IPS-NIHi7 (cell line): ENCODE results near the gene NLE1.
"Not testable (repeated sequence)": the region's sequence is repeated elsewhere in the genome, so short reads cannot be mapped to it uniquely, and the experiment has no call there.

Experiments used
- DNase-seq: peaks from one replicate; pipeline ENCODE4 v3.0.0; 2012; ENCODE audit warnings: mixed read lengths; ENCODE audit errors: extremely low spot score

Gene NLE1

DNA sequence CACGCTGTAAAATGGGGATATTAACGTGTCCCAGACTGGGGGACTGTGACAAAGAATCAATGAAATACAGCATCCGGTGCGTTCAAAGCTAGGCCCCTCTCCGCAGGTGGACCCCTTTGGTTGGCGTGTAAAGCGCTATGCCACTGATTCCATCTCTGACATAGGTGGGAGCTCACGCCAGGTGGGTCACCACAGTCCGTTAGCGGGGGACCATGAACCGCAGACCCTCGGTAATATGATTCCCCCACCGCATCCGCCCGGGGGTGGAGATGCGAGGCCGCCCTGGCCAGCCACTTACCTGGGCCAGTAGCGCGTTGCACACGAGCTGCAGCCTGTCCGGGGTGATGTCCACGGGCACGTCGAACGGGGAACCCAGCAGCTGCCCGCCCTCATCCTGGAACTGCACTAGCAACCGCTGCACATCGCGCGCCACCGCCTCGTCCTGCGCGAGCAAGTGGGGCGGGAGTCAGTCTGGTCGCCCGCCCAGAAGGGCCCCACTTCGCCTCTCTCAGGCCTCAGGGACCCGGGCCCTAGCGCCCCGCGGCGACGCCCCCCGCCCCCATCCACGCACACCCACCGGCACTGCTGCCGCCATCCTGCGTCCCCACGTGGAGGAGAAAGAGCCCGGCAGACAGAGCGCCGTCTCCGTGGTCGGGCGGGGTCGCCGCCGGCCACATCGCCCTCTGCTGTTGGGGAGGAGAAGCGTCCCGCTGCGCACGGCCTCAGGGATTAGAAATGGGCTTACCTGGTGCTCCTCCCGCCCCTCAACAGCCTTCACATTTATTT is at the start of gene NLE1:
Gene NLE1 (minus strand): TSS at position 623 of the 786 bp plus-strand sequence. CDS start 28 bp downstream, at position 595.
- peak; percentile 95 for DNase-seq

DNA sequence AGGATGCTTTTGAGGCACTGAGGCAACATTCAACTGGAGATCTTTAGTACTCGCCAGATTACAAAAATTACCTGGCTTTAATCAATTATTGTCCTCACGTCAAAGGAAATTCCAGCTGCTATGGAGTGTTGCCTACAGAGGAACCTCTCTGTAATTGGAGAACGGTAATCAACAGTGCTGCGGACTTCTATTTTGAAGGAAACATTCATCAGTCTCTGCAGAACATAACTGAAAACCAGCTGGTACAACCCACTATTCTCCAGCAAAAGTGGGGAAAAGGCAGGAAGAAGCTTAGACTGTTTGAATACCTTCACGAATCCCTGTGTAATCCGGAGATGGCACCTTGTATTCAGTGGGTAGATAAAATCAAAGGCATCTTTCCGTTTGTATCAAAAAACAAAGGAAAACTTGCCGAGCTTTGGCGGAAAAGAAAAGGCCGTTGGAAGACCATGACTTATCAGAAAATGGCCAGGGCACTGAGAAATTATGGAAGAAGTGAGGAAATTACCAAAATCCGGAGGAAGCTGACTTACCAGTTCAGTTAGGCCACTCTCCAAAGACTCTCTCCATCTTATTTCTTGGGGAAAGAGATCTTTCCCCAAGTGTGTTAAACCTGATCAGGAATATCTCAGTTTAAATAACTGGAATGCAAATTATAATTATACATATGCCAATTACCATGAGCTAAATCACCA is 49.0 kb upstream of the NLE1 start:
- no peak for DNase-seq

GRCh38 chr17:35189291-35189690 is 47.2 kb upstream of the NLE1 start:
- no peak for DNase-seq

DNA sequence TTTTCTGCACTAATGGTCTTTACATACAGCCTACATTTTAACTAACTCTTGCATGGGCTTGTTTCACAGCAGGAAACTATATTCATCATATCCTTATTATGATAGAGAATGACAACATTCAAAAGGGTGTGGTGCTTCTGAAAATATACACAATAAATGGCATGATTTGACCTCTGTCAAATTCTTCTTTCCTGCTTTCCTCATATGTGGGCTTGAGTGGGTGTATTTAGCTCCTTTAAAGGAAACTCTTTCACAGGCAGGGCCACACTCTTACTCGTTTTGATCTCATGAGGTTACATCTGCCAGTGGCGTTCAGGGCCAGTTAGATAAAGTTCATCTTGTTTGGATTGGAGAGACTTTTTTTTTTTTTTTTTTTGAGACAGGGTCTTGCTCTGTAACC is 46.0 kb upstream of the NLE1 start:
- no peak for DNase-seq

DNA sequence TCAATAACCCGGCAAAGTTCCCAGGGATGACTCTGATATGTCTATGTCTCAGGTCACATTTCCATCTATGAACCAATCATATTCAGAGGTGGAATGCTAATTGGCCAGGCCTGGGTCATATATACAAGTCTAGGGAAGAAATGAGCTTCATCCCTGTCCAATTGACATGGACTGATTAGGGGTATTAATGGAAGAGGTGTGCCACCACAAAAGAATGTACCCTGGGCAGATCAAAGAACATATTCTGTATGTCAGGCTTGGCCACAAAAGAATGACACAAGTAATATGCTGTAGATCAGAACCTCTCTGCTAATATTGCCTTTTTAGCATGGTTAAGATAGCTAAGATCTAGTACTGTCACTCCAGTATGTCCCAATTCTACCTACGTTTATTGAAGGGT is 45.4 kb upstream of the NLE1 start:
- DNase-seq, result no peak

GRCh38 chr17:35185849-35186248 is 43.7 kb upstream of the NLE1 start:
- no peak for DNase-seq

DNA sequence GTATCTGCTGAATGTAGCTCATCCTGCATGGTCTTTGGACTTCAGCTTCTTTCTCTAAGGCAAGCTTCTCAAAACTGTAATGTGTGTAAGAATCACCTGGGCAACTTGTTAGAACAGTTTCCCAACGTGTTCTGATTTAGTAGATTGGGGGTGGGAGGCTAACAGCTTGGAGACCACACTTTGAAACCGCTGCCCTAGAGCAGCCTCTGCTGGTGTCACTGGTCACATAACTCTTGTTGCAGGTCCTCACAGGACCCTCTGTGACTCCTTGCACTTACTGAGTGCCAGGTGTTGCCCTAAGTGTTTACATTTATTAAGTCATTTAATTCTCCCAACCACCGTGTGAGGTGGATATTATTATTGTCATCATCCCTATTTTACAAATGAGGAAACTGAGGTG is 42.2 kb upstream of the NLE1 start:
- DNase-seq, result no peak

GRCh38 chr17:35183332-35183731 is 41.2 kb upstream of the NLE1 start:
- no peak for DNase-seq

DNA sequence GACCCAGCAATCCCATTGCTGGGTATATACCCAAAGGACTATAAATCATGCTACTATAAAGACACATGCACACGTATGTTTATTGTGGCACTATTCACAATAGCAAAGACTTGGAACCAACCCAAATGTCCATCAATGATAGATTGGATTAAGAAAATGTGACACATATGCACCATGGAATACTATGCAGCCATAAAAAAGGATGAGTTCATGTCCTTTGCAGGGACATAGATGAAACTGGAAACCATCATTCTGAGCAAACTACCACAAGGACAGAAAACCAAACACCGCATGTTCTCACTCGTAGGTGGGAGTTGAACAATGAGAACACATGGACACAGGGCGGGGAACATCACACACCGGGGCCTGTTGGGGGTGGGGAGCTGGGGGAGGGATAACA is 37.3 kb upstream of the NLE1 start:
- DNase-seq, result not testable (repeated sequence)

- no peak for DNase-seq
Measured at GRCh38 chr17:35176897-35177296, 34.8 kb upstream of the NLE1 start.

DNA sequence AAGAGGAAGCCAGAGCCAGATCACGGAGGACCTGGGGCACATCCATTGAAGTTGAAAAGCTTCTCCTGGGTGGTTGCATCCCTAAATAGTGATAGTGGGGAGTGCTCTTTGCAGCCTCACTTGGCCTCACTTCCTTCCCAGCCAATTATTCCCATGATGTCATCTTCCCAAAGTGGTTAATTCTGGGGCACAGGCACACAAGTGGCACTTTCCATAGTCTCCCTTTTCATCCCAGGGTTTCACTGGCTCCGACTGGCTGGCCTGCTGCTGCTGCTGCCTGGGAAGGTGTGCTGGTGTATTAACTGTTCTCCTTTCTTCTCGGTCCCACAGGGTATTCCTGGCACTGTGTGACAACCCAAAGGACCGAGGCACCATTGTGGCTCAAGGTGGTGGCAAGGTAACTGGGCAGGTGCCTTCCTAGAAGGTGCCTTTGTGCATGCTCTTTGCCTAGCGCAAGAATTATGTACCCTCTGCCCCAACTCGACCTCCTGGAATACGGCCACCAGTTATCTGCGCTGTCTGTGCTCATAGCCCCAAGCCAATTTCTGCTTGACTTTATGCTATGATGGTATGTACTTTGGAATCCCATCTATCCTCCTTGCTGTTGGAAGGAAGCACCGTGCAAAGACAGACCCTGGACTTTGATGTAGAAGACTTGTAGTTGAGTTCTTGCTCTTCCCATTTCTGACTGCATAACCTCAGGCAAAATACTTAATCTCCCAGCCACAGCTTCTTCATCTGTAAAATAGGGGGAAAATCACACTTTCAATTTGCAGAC is 33.7 kb upstream of the NLE1 start:
- DNase-seq, result no peak

DNA sequence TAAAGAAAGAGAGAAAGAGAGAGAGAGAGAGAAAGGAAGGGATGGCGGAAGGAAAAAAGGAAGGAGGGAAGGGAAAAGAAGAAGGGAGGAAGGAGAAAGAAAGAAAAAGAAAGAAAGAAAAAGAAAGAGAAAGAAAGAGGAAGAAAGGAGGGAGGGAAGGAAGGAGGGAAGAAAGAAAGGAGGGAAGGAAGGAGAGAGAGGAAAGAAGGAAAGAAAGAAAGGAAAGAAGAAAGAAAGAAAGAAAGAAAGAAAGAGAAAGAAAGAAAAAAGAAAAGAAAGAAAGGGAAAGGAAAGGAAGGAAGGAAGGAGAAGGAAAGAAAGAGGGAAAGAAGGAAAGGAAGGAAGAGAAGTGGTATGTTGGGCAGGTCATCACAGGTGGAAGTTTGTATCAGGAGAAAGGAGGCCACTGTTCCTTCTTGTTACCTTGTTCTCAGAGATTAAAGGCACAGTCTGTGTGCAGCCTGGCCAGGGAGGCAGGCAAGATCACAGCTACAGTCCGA is 32.8 kb upstream of the NLE1 start:
- no peak for DNase-seq

DNA sequence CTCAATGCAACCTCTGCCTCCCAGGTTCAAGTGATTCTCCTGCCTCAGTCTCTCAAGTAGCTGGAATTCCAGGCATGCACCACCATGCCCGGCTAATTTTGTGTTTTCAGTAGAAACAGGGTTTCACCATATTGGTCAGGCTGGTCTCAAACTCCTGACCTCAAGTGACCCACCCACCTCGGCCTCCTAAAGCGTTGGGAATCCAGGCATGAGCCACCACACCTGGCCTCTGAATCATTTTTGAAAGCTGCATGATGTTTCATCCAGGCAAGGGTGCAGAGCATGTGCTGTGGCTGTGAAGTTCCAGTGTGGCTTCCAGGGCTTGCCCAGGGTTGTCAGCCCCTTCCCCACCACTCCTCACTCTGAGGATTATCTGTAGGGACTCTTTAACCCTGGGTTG is 30.2 kb upstream of the NLE1 start:
- DNase-seq, result not testable (repeated sequence)

GRCh38 chr17:35171834-35172233 is 29.7 kb upstream of the NLE1 start:
- no peak for DNase-seq

GRCh38 chr17:35170968-35171771 is 29.1 kb upstream of the NLE1 start:
- DNase-seq, result no peak

DNA sequence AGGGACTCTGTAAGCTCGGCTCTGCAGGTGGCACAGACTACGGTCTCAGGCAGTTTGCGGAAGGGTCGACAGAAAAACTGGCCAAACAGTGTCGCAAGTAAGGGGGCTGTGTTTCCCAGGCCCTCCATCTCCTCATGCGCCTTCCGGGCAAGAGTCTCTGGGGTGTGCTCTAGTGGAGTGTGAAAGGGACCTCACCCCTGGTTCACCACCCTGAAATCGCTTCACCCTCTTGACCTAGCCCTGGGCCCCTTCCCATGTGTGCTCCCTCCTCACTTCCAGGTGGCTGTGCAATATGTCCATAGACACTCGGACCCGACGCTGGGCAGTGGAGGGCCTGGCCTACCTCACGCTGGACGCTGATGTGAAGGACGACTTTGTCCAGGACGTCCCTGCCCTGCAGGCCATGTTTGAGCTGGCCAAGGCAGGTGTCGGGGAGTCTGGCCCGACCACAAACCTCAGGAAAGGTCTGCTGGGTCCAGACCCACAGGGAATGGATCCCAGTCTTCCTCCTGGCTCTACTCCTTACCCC is 27.8 kb upstream of the NLE1 start:
- DNase-seq, result no peak

DNA sequence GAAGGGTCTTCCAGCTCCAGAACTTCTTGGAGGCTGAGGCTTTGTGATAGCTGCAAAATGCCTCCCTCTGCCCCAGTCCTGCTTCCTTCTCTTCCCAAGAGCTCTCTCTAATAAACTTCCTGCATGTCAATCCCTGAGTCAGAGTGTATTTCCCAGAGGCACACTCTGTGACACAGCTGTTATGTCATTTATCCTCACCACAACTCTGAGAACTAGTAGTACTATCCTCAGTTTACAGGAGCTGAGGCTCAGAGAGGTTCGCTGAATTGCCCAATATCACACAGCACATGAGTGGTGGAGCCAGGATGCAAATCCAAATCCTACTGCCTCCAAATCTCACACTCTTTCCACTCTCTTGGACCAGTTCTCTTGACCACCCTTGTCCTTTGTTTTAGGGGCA is 25.6 kb upstream of the NLE1 start:
- no peak for DNase-seq

DNA sequence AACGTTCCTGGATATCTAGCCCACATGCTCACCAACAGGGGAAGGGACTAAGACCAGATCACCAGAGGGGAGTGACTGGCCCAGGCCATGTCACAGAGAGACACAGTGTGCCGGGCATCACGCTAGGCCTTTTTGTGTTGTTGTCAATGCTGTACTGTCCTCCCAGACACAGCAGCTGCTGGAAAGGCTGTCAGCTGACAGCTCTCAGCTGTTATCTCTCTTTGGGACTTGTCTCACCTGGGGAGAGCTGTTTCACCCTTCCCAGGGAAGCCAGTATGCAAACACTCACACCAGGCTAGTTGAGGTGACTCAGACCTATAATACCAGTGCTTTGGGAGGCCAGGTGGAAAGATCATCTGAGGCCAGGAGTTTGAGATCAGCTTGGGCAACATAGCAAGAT is 24.9 kb upstream of the NLE1 start:
- DNase-seq, result no peak

- DNase-seq, result no peak
Measured at GRCh38 chr17:35166526-35166925, 24.4 kb upstream of the NLE1 start.

DNA sequence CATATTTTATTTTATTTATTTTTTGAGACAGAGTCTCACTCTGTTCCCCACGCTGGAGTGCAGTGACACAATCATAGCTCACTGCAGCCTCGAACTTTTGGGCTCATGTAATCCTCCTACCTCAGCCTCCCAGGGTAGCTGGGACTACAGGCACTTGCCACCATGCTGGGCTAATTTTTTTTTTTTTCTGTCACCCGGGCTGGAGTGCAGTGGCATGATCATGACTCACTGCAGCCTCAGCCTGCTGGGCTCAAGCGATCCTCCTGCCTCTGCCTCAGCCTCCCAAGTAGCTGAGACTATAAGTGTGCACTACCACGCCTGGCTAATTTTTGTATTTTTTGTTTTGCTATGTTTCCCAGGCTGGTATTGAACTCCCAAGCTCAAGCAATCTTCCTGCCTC is 22.6 kb upstream of the NLE1 start:
- DNase-seq, result no peak

DNA sequence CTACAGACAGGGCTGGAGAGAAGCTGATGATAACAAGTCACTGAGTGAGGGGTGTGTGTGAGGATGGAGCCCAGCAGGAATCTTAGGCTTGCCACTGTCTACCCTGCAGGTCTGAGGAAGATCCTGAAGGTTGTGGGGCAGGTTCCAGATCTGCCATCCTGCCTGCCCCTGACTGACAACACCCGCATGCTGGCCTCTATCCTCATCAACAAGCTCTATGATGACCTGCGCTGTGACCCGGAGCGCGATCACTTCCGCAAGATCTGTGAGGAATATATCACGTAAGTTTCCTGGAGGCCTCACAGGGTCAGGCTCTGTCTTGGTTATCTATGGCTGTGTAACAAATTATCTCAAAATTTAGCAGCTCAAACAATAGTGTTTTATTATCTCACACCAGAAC is 21.8 kb upstream of the NLE1 start:
- no peak for DNase-seq
